Stimulated activated CD4-positive, alpha-beta T cell treated with anti-CD3 and anti-CD28 coated beads, Interleukin-12 subunit alpha, Interleukin-12 subunit beta, amount 100 ng/mL, for 24 hours (primary cell): ENCODE measurements around the gene ABCA10.
"Not testable (repeated sequence)": the region's sequence is repeated elsewhere in the genome, so short reads cannot be mapped to it uniquely, and the experiment has no call there.

ENCODE experiments used
- DNase-seq, 2 experiments: peaks; one replicate each; pipeline ENCODE4 v3.0.0-alpha.2; 2020; ENCODE audit warnings: low read depth in 2 of 2

Gene ABCA10

DNA sequence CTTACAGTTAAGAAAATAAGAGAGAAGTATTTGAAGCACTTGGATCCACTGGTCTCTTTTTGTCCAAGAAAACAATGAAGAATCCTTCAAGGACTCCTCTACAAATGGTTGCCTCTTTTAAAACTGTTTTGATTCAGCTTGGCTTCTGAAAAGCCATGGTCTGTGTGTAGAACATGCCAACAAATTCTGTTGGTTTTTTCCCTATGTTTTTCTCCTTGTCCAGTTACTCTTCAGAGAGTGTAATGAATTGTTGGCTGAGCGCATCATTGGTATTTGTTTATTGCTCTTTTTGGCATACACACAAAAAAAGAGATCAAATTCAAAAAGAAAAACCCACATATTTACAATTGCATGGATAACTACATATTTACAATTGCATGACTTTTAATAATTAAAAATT is at the start of gene ABCA10:
ABCA10 (minus strand) TSS at position 249 of the 400 bp plus-strand sequence. CDS start 3,466 bp downstream, outside the sequence.
- DNase-seq: no peak

DNA sequence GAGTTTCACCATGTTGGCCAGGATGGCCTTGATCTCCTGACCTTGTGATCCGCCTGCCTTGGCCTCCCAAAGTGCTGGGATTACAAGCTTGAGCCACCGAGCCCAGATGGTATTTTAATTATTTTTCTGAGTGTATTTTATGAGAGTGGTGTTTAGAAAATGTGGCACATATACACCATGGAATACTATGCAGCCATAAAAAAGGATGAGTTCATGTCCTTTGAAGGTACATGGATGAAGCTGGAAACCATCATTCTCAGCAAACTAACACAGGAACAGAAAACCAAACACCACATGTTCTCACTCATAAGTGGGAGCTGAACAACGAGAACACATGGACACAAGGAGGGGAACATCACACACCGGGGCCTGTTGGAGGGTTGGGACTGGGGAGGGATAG is 47.7 kb upstream of the ABCA10 start:
- DNase-seq: not testable (repeated sequence)

DNA sequence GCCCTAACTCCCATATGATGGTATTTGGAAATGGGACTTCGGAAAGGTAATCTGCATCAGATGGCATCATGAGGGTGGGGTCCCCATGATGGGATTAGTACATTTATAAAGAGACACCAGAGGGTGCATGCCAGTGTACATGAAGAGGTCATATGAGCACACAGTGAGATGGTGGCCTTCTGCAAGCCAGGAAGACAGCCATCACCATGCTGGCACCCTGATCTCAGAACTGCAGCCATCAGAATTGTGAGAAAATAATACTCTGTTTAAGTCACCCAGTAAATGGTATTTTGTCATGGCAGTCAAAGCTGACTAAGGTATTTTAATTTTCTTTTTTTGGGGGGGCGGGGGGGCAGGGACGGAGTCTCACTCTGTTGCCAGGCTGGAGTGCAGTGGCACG is 47.1 kb upstream of the ABCA10 start:
- DNase-seq: no peak

- no peak for DNase-seq
Observed at GRCh38 chr17:69271023-69271422, 42.4 kb upstream of the ABCA10 start.

DNA sequence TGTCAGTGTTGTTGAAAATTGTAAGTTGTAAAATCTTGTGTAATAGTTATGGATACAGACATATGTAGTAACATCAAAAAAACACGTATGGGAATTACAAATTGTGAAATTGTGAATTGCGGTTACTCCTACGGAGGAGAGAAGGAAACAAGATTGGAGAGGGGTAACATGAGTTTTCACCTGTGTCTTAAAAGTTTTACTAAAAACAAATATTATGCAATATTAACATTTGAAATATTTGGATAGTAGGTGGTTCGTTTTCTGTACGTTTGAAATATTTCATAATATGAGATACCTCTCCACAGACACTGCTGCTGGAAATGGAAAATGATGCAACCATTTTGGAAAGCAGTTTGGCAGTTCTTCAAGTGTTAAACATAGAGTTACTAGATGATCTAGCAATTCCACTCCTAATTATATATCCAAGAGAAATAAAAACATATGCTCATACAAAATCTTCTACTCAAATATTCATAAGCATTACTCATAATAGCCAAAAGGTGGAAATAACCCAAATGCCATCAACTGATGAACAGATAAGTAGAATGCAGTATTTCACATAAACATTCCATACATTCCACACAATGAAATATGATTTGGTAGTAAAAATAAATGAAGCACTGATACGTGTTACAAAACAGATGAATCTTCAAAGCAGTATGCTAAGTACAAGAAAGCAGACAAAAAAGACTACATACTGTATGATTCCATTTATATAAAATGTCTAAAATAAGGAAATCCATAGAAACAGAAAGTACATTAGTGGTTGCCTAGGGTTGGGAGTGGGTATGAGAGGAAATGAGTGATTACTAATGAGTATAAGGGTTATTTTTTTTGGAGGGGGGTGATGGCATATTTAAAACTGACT is 40.7 kb upstream of the ABCA10 start:
- no peak for DNase-seq

DNA sequence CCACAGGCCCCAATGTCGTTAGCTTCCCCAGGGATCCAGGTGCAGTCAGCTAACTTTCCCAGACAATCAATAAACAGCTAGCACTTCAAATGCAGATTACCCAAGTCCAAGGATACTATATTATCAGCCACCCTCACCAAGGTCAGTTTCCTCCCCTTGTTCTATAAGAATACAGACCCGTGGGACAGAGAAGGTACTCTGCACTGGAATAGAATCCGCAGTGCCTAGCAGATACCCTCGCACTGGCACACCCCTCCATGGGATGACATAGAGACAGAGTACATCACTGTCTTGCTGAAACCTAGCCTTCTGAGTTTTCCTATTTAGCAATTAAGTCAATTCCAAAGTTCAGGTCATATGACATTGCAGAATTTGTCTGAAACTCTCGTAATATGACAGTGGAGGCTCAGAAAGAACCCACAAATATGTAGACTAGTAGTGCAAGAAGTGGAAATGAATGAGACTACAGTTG is 40.0 kb upstream of the ABCA10 start:
- DNase-seq: no peak

GRCh38 chr17:69267219-69267618 is 38.6 kb upstream of the ABCA10 start:
- no peak for DNase-seq

DNA sequence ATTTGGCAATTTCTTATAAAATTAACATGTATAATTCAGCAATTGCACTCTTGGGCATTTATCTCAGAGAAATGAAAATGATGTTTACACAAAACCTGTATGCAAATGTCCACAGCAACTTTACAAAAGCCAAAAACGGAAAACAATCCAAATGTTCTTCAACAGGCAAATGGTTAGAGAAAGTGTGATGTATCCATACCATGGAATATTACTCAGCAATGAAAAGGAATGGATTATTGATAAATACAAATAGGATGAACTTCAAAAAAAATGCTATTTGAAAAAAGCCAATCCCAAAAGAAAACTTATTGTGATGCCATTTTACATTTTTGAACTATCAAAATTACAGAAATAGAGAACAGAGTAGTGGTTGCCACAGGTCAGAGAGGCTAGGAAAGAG is 37.2 kb upstream of the ABCA10 start:
- no peak for DNase-seq

- no peak for DNase-seq
Observed at GRCh38 chr17:69254187-69254586, 25.6 kb upstream of the ABCA10 start.

DNA sequence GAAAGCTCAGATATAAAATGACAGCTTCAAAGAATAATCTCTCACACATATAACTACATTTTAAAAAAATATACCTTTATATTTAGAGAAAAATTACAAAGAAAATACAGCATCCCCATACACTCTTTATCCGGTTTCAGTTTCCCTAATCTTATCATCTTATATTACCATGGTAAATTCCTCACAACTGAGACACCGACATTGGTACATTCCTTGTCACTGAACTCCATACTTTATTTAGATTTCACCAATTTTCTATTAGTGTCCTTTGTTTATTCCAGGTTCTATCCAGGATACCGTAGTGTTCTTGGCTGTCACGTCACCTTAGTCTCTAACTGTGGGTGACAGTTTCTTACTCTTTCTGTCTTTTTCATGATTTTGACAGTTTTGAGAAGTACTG is 22.0 kb upstream of the ABCA10 start:
- no peak for DNase-seq

DNA sequence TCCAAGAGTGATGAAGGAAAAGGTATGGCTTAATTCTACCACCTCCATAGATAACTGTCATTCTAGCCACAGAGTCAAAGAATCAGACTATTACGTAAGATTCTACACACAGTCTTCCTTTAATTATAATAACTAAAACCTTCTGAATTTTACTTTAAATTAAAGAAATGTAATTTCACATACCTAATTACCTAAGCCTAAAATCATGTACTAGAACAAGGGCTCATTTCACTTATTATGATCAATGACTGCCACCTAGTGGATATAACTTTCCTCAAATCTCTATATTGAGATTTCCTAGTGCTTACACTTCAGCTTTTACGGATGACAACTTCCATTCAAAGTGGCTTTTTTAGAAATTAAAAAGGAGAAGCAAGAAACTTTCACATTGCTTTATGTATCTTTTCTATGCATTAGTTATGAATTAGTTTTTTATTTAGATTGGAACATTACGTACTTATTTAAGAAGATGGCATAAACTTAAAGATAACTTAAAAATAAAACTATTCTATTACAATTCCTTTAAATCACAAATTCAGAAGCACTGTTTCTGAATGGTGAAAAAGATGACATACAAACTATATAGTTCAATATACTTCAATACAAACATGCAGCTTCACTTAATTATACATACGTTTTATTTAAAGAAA is 18.2 kb upstream of the ABCA10 start:
- no peak for DNase-seq

DNA sequence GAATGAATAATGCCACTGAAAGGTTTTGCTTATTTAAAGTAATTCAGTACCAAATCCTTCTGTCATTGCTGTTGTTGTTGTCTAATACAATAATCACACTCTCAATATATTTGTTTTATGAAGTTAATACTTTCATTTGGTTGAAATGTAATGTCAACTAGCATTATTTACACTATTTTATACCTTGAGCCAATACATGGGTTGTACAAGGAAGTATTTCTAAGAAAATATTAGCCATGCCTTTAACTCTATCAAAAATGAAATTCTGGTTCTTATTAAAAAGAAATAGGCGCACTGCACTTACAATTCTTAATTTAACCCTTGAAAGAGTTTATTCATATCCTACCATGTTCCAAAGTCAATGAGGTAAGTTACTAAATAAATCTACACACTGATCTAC is 17.6 kb upstream of the ABCA10 start:
- DNase-seq: no peak

DNA sequence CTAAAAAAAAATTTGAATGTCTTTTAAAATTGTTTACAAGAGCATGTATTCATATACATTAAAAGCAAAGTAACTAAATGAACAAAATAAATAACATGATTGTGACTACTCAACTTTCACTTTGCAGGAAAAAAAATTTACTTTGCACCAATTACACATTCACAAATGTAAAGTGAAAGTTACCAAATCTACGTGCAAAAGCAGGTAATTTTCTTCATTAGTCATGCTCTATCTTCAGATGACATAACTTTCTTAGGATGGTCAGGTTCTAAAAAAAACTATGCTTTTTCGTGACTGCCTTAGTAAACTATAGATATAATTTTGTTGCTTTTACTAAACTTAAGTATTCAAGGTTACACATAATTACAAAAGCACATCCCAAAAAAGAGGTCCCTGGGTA is 17.0 kb upstream of the ABCA10 start:
- no peak for DNase-seq

DNA sequence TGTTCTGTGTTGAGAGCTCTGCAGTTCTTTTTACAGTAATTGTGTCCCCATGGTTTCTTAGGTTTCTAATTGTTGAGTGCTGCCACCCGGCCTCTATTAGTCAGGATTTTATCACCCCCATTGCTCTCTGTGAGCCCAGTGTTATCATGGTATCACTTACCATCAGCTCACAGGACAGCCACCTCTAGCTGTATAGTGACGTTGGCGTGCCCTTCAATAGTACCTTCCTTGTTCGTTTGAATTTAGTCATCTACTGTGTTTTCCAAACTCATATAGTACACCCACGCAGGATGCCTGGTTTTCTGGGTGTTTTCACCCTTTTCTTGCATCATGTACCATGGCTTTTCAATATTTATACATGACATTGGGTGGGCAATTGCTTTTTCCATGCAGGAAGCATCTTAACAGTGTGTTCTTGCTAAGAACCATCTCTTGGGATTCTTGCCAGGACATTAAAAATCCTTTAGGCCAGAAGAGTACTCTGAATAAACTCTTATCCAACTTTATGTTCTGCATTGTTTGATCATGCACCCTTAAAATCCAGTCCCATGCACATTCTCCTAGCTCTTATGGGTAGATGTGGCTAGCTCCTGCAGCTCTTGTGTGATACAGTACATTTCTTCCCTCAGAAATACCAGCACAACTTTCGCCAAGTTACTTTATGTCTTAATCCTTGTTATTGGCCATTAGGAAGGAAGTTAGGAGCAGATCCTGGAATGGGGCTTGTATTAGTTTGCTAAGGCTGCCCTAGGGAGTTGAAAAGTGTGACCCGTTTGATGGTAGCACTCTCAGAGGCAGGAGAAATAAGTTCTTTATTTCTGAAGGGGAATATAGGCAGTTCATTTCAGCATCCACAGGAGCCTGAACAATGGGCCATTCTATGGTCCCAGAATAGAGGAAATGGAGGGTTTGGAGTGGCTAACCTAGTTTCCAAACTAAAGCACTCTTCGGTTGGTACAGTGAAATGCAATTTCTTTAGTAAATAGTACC is 11.3 kb upstream of the ABCA10 start:
- DNase-seq: no peak

DNA sequence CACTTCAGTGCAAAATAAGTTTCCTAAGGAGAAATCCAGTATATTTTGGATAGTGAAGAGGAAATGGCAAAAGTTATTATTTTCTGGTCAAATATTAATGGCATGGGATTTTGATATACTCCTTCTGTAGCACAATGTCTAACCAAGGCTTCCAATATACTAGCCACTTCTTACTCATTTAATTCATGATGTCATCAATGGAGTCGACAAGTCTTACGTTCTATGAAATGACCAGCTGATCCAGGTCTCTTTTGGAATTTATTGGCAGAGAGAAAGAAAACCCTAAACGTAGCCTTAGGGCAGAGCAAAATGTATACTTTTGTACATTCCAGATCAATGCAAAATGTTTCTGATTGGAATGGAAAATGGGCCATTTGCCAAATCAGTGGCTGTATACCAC is 8.3 kb upstream of the ABCA10 start:
- DNase-seq: no peak

- DNase-seq: no peak
Observed at GRCh38 chr17:69236464-69236863, 7.8 kb upstream of the ABCA10 start.

DNA sequence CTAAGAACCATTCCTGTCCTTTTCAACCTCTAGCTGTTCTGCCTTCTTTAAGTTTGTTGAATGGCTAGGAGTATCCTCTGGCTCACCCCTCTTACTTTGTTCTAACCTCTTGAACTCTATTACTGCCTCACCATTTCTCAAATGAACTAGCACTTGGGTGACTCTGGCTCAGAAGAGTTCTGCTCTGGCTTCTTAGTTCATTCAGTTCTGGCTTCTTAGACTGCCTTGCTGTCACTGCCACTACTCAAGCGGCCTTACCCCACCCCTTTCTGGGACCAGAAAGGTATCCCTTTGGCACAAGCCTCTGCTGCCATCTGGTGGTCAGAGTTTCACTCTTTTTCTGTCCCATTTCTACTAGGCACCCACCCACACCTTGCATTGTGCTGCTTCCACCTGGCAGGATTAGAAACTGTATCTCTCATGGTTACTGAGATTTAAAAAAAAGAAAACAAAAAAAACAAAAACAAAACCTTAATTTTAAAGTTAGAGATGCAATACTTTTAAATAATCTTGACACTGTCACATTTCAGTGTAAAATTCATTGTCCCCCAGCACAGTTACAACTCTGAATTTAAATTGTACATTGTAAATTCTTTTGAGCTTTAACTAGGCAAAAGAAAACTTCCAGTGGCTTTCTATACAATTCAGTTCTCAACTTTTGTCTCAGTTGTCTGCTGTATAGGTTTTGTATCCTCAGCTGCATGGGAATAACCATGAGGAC is 6.9 kb upstream of the ABCA10 start:
- peak; percentile 15 to 41 for DNase-seq

GRCh38 chr17:69232650-69233049 is 4.0 kb upstream of the ABCA10 start:
- no peak for DNase-seq

- no peak for DNase-seq
Observed at GRCh38 chr17:69231521-69231920, 2.9 kb upstream of the ABCA10 start.

DNA sequence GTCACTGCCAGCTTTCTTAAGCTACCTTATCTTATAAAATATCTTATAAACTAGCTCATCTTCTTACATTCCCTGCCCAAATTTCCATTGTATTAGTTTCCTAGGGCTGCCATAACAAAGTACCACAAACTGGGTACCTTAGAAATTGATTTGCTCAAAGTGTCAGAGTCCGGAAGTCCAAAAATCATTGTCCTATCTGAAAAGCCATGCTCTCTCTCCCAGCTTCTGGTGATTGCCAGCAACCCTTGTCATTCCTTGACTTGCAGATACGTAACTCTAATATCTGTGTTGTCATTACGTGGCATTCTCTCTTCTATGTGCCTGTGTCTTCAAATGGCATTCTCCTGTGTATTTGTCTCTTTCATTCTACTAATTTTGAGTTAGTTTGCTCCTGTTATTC is 2.3 kb upstream of the ABCA10 start:
- no peak for DNase-seq

DNA sequence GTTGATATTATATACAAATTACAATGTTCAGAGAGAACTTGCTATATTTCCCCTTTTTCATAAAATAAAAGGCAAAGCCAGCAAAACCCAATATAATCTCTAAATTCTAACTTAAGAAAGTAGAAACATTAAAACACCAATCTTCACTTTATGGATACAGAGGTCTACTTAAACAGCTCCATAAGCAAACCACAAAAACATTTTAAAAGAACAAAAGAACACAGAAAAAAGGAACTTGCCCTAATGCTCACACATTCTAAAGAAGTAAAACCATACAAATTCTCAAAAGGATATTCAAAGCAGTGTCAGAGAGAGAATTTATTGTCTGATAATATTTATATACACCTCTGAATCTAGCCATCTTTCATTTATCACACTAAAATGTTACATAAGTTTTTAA is 606 bp downstream of the ABCA10 start:
- DNase-seq: no peak
